Mesendoderm (in vitro differentiated cells): ENCODE results near the gene PRPF40A.

Source experiments
- DNase-seq: peaks from one replicate; pipeline ENCODE4 v3.0.0; 2013
- H2AK5ac ChIP-seq: 2 replicates; pipeline ENCODE4 v1.6.1; 2013; ENCODE audit warnings: low read length, inconsistent platforms
- H2BK120ac ChIP-seq: 2 replicates; pipeline ENCODE4 v1.6.1; 2013; ENCODE audit warnings: low read depth, mild to moderate bottlenecking, low read length, moderate library complexity, mixed read lengths
- H2BK15ac ChIP-seq: replicated peaks from 2 replicates; pipeline ENCODE4 v1.6.1; 2013; ENCODE audit warnings: low read depth, mild to moderate bottlenecking, moderate library complexity
- H2BK5ac ChIP-seq: 2 replicates; pipeline ENCODE4 v1.6.1; 2013; ENCODE audit warnings: low read length, inconsistent platforms
- H3K18ac ChIP-seq: 2 replicates; pipeline ENCODE4 v1.6.1; 2013; ENCODE audit warnings: mild to moderate bottlenecking, low read length, mixed read lengths
- H3K23ac ChIP-seq: one replicate; pipeline ENCODE4 v1.6.1; 2013; ENCODE audit warnings: low read length
- H3K27ac ChIP-seq: 2 replicates; pipeline ENCODE4 v1.5.1; 2013; ENCODE audit warnings: low read depth, mild to moderate bottlenecking, inconsistent platforms, low read length, moderate library complexity
- H3K27me3 ChIP-seq: 2 replicates; pipeline ENCODE4 v1.6.1; 2013; ENCODE audit warnings: low read length, control low read depth, mild to moderate bottlenecking, inconsistent platforms; ENCODE audit not compliant: insufficient read depth, poor library complexity
- H3K36me3 ChIP-seq: 2 replicates; pipeline ENCODE4 v1.6.1; 2013; ENCODE audit warnings: low read length, inconsistent platforms; ENCODE audit not compliant: control insufficient read depth, insufficient read depth
- H3K4ac ChIP-seq: one replicate; pipeline ENCODE4 v1.6.1; 2013; ENCODE audit warnings: low read depth, mild to moderate bottlenecking, low read length, moderate library complexity
- H3K4me1 ChIP-seq: 2 replicates; pipeline ENCODE4 v1.6.1; 2013; ENCODE audit warnings: low read depth, low read length, inconsistent platforms; ENCODE audit not compliant: control insufficient read depth
- H3K4me2 ChIP-seq: 2 replicates; pipeline ENCODE4 v1.6.1; 2013; ENCODE audit warnings: low read length
- H3K4me3 ChIP-seq: 2 replicates; pipeline ENCODE4 v1.5.1; 2013; ENCODE audit warnings: mild to moderate bottlenecking, low read length
- H3K56ac ChIP-seq: one replicate; pipeline ENCODE4 v1.6.1; 2013; ENCODE audit warnings: low read length
- H3K79me1 ChIP-seq: 2 replicates; pipeline ENCODE4 v1.6.1; 2013; ENCODE audit warnings: low read length, inconsistent platforms
- H3K79me2 ChIP-seq: 2 replicates; pipeline ENCODE4 v1.6.1; 2013; ENCODE audit warnings: mild to moderate bottlenecking, low read length; ENCODE audit not compliant: control insufficient read depth, insufficient read depth
- H3K9ac ChIP-seq: 2 replicates; pipeline ENCODE4 v1.6.1; 2013; ENCODE audit warnings: low read length, inconsistent platforms
- H4K5ac ChIP-seq: one replicate; pipeline ENCODE4 v1.6.1; 2013; ENCODE audit warnings: low read length
- H4K8ac ChIP-seq: one replicate; pipeline ENCODE4 v1.6.1; 2013; ENCODE audit warnings: low read depth, mild to moderate bottlenecking, control low read depth, low read length, moderate library complexity
- WGBS: extraction: QIAGEN DNeasy Blood & Tissue Kit; methylation state at CpG from one replicate; pipeline ENCODE4 v1.1.7; 2013; ENCODE audit warnings: low lambda C conversion rate, missing lambda C conversion rate; ENCODE audit not compliant: insufficient coverage; ENCODE audit errors: extremely low coverage; 5-methylcytosine and 5-hydroxymethylcytosine counted together

Gene PRPF40A

GRCh38 chr2:152644189-152644873 lies 72.9 kb downstream of the PRPF40A start:
- Histone ChIP-seq H3K23ac (no peak overlapping the region), H3K4me2 (no peak overlapping the region), H3K4me3 (no peak overlapping the region), H3K18ac (no peak overlapping the region), H2BK120ac (no peak overlapping the region), H3K36me3 (peaks cover 5% of the 10 kb centered on the region), H3K79me1 (no peaks in the 10 kb centered on the region), H3K4me1 (no peaks in the 10 kb centered on the region), H4K8ac (no peak overlapping the region), H3K27ac (no peak overlapping the region), H3K79me2 (no peaks in the 10 kb centered on the region), H2BK15ac (no peak overlapping the region), H4K5ac (no peak overlapping the region), H3K27me3 (no peaks in the 10 kb centered on the region), H3K56ac (no peak overlapping the region), H3K9ac (no peak overlapping the region), H2AK5ac (no peak overlapping the region), H2BK5ac (no peak overlapping the region), H3K4ac (no peak overlapping the region)
- peak; percentile 36 for DNase-seq
- WGBS, result no CpG with 5 or more reads among the region's 6 CpGs

- Histone ChIP-seq H3K4me2 (no peak overlapping the region), H2BK15ac (no peak overlapping the region), H3K9ac (no peak overlapping the region), H3K27ac (no peak overlapping the region), H3K18ac (no peak overlapping the region), H2AK5ac (no peak overlapping the region), H3K36me3 (peaks cover 3% of the 10 kb centered on the region), H3K4me1 (no peaks in the 10 kb centered on the region), H3K79me2 (no peaks in the 10 kb centered on the region), H3K4ac (no peak overlapping the region), H3K23ac (no peak overlapping the region), H4K8ac (no peak overlapping the region), H2BK120ac (no peak overlapping the region), H3K27me3 (no peaks in the 10 kb centered on the region), H2BK5ac (no peak overlapping the region), H3K79me1 (no peaks in the 10 kb centered on the region), H3K4me3 (no peak overlapping the region), H3K56ac (no peak overlapping the region), H4K5ac (no peak overlapping the region)
- DNase-seq, result no peak
- no CpG with 5 or more reads among the region's 8 CpGs for WGBS
Measured at GRCh38 chr2:152638590-152638989, 78.7 kb downstream of the PRPF40A start.

GRCh38 chr2:152638056-152638455 lies 79.2 kb downstream of the PRPF40A start:
- no peak overlapping the region for H3K23ac ChIP-seq
- no CpG with 5 or more reads among the region's 2 CpGs for WGBS
- no peak overlapping the region for H2AK5ac ChIP-seq
- no peaks in the 10 kb centered on the region for H3K79me1 ChIP-seq
- no peak overlapping the region for H3K4me2 ChIP-seq
- H2BK120ac ChIP-seq, result no peak overlapping the region
- H3K56ac ChIP-seq, result no peak overlapping the region
- peaks cover 3% of the 10 kb centered on the region for H3K36me3 ChIP-seq
- H4K8ac ChIP-seq, result no peak overlapping the region
- H3K27me3 ChIP-seq, result no peaks in the 10 kb centered on the region
- no peak overlapping the region for H4K5ac ChIP-seq
- DNase-seq, result no peak
- no peak overlapping the region for H2BK5ac ChIP-seq
- no peak overlapping the region for H3K4me3 ChIP-seq
- no peak overlapping the region for H3K18ac ChIP-seq
- no peak overlapping the region for H3K27ac ChIP-seq
- no peak overlapping the region for H2BK15ac ChIP-seq
- H3K4ac ChIP-seq, result no peak overlapping the region
- no peaks in the 10 kb centered on the region for H3K79me2 ChIP-seq
- H3K9ac ChIP-seq, result no peak overlapping the region
- H3K4me1 ChIP-seq, result no peaks in the 10 kb centered on the region

- H3K4me1 ChIP-seq, result no peaks in the 10 kb centered on the region
- H3K4me2 ChIP-seq, result no peak overlapping the region
- H3K4ac ChIP-seq, result no peak overlapping the region
- no peak overlapping the region for H2BK5ac ChIP-seq
- no peak overlapping the region for H2AK5ac ChIP-seq
- no peak overlapping the region for H3K56ac ChIP-seq
- H3K4me3 ChIP-seq, result no peak overlapping the region
- no peak overlapping the region for H4K8ac ChIP-seq
- no peak overlapping the region for H4K5ac ChIP-seq
- H3K9ac ChIP-seq, result no peak overlapping the region
- H3K79me1 ChIP-seq, result no peaks in the 10 kb centered on the region
- no CpG with 5 or more reads among the region's 7 CpGs for WGBS
- H3K27me3 ChIP-seq, result no peaks in the 10 kb centered on the region
- no peak overlapping the region for H3K27ac ChIP-seq
- H3K79me2 ChIP-seq, result no peaks in the 10 kb centered on the region
- no peak overlapping the region for H2BK15ac ChIP-seq
- peaks cover 3% of the 10 kb centered on the region for H3K36me3 ChIP-seq
- no peak overlapping the region for H3K18ac ChIP-seq
- no peak overlapping the region for H3K23ac ChIP-seq
- DNase-seq, result no peak
- H2BK120ac ChIP-seq, result no peak overlapping the region
Measured at GRCh38 chr2:152637251-152637650, 80.0 kb downstream of the PRPF40A start.

- H3K56ac ChIP-seq, result no peak overlapping the region
- no peak overlapping the region for H3K4ac ChIP-seq
- no peaks in the 10 kb centered on the region for H3K4me1 ChIP-seq
- H2BK15ac ChIP-seq, result no peak overlapping the region
- H4K5ac ChIP-seq, result no peak overlapping the region
- H3K36me3 ChIP-seq, result peaks cover 3% of the 10 kb centered on the region
- no peak overlapping the region for H2BK5ac ChIP-seq
- no peak overlapping the region for H3K27ac ChIP-seq
- no peak overlapping the region for H3K23ac ChIP-seq
- H3K9ac ChIP-seq, result no peak overlapping the region
- DNase-seq, result peak; percentile 74
- no peaks in the 10 kb centered on the region for H3K79me1 ChIP-seq
- no peak overlapping the region for H2AK5ac ChIP-seq
- no peak overlapping the region for H4K8ac ChIP-seq
- no peak overlapping the region for H3K4me2 ChIP-seq
- H3K4me3 ChIP-seq, result no peak overlapping the region
- no peaks in the 10 kb centered on the region for H3K27me3 ChIP-seq
- no peak overlapping the region for H3K18ac ChIP-seq
- H2BK120ac ChIP-seq, result no peak overlapping the region
- no peaks in the 10 kb centered on the region for H3K79me2 ChIP-seq
- WGBS, result no CpG with 5 or more reads among the region's 5 CpGs
Measured at GRCh38 chr2:152635635-152636298, 81.5 kb downstream of the PRPF40A start.
